ENCODE data around the gene GCK.
A peak's percentile ranks its signal among the peaks of the same experiment; 100 is the strongest.

GCK gene

GRCh38 chr7:44162179-44162578 is 27.1 kb downstream of the GCK start:
- Histone ChIP-seq H3K27me3 (ENCODE audit: insufficient read depth, low read length, poor library complexity) (no peaks in the 10 kb centered on the region), H3K18ac (ENCODE audit: low read length) (no peak overlapping the region), H3K4me3 (ENCODE audit: low read length) (no peak overlapping the region), H2BK120ac (ENCODE audit: low read depth, low read length) (no peak overlapping the region), H3K4ac (ENCODE audit: low read depth, low read length) (no peak overlapping the region), H3K23ac (ENCODE audit: low read length) (no peak overlapping the region), H3K79me1 (ENCODE audit: low read length) (no peaks in the 10 kb centered on the region), H4K5ac (ENCODE audit: low read length) (no peak overlapping the region), H2BK5ac (ENCODE audit: low read length) (no peak overlapping the region), H2BK15ac (replicated peaks; ENCODE audit: low read depth) (no peak overlapping the region), H3K4me2 (ENCODE audit: low read length) (no peak overlapping the region), H2AK5ac (ENCODE audit: low read length) (no peak overlapping the region), H3K56ac (ENCODE audit: low read length) (no peak overlapping the region), H3K27ac (ENCODE audit: low read depth, low read length) (no peak overlapping the region), H3K4me1 (ENCODE audit: control insufficient read depth, low read depth, low read length) (no peaks in the 10 kb centered on the region), H4K8ac (ENCODE audit: low read depth, low read length) (no peak overlapping the region), H3K36me3 (ENCODE audit: control insufficient read depth, insufficient read depth, low read length) (no peaks in the 10 kb centered on the region), H3K9ac (ENCODE audit: low read length) (no peak overlapping the region), H3K79me2 (ENCODE audit: control insufficient read depth, insufficient read depth, low read length) (no peaks in the 10 kb centered on the region)
- WGBS (ENCODE audit: extremely low coverage, insufficient coverage, low lambda C conversion rate): no CpG with 5 or more reads among the region's 4 CpGs
- DNase-seq: no peak

- no CpG with 5 or more reads among the region's 2 CpGs for WGBS (ENCODE audit: extremely low coverage, insufficient coverage, low lambda C conversion rate)
- Histone ChIP-seq H3K4ac (ENCODE audit: low read depth, low read length) (no peak overlapping the region), H3K9ac (ENCODE audit: low read length) (no peak overlapping the region), H3K4me1 (ENCODE audit: control insufficient read depth, low read depth, low read length) (no peaks in the 10 kb centered on the region), H2BK120ac (ENCODE audit: low read depth, low read length) (no peak overlapping the region), H2BK15ac (replicated peaks; ENCODE audit: low read depth) (no peak overlapping the region), H4K8ac (ENCODE audit: low read depth, low read length) (no peak overlapping the region), H3K79me1 (ENCODE audit: low read length) (no peaks in the 10 kb centered on the region), H3K4me3 (ENCODE audit: low read length) (no peak overlapping the region), H3K27me3 (ENCODE audit: insufficient read depth, low read length, poor library complexity) (no peaks in the 10 kb centered on the region), H3K56ac (ENCODE audit: low read length) (no peak overlapping the region), H2BK5ac (ENCODE audit: low read length) (no peak overlapping the region), H2AK5ac (ENCODE audit: low read length) (no peak overlapping the region), H3K18ac (ENCODE audit: low read length) (no peak overlapping the region), H3K79me2 (ENCODE audit: control insufficient read depth, insufficient read depth, low read length) (no peaks in the 10 kb centered on the region), H3K23ac (ENCODE audit: low read length) (no peak overlapping the region), H3K36me3 (ENCODE audit: control insufficient read depth, insufficient read depth, low read length) (no peaks in the 10 kb centered on the region), H4K5ac (ENCODE audit: low read length) (no peak overlapping the region), H3K4me2 (ENCODE audit: low read length) (no peak overlapping the region), H3K27ac (ENCODE audit: low read depth, low read length) (no peak overlapping the region)
- DNase-seq: no peak
Measured at GRCh38 chr7:44161371-44161770, 27.9 kb downstream of the GCK start.

- H4K8ac ChIP-seq (ENCODE audit: low read depth, low read length): no peak overlapping the region
- H3K4me3 ChIP-seq (ENCODE audit: low read length): no peak overlapping the region
- no peak overlapping the region for H2BK120ac ChIP-seq (ENCODE audit: low read depth, low read length)
- no peak overlapping the region for H2BK5ac ChIP-seq (ENCODE audit: low read length)
- H2BK15ac ChIP-seq (replicated peaks; ENCODE audit: low read depth): no peak overlapping the region
- no peak overlapping the region for H4K5ac ChIP-seq (ENCODE audit: low read length)
- H3K79me2 ChIP-seq (ENCODE audit: control insufficient read depth, insufficient read depth, low read length): no peaks in the 10 kb centered on the region
- no peak overlapping the region for H3K23ac ChIP-seq (ENCODE audit: low read length)
- H3K27me3 ChIP-seq (ENCODE audit: insufficient read depth, low read length, poor library complexity): no peaks in the 10 kb centered on the region
- no peaks in the 10 kb centered on the region for H3K36me3 ChIP-seq (ENCODE audit: control insufficient read depth, insufficient read depth, low read length)
- H3K79me1 ChIP-seq (ENCODE audit: low read length): no peaks in the 10 kb centered on the region
- no peak for DNase-seq
- H3K4me2 ChIP-seq (ENCODE audit: low read length): no peak overlapping the region
- no peak overlapping the region for H3K56ac ChIP-seq (ENCODE audit: low read length)
- no peaks in the 10 kb centered on the region for H3K4me1 ChIP-seq (ENCODE audit: control insufficient read depth, low read depth, low read length)
- WGBS (ENCODE audit: extremely low coverage, insufficient coverage, low lambda C conversion rate): no CpG with 5 or more reads among the region's 5 CpGs
- no peak overlapping the region for H3K18ac ChIP-seq (ENCODE audit: low read length)
- no peak overlapping the region for H2AK5ac ChIP-seq (ENCODE audit: low read length)
- no peak overlapping the region for H3K27ac ChIP-seq (ENCODE audit: low read depth, low read length)
- no peak overlapping the region for H3K9ac ChIP-seq (ENCODE audit: low read length)
- no peak overlapping the region for H3K4ac ChIP-seq (ENCODE audit: low read depth, low read length)
Measured at GRCh38 chr7:44159824-44160630, 29.2 kb downstream of the GCK start.

- no peak overlapping the region for H2AK5ac ChIP-seq (ENCODE audit: low read length)
- H3K27me3 ChIP-seq (ENCODE audit: insufficient read depth, low read length, poor library complexity): no peaks in the 10 kb centered on the region
- H3K4me3 ChIP-seq (ENCODE audit: low read length): no peak overlapping the region
- H3K23ac ChIP-seq (ENCODE audit: low read length): no peak overlapping the region
- no peak overlapping the region for H3K4me2 ChIP-seq (ENCODE audit: low read length)
- no peaks in the 10 kb centered on the region for H3K79me2 ChIP-seq (ENCODE audit: control insufficient read depth, insufficient read depth, low read length)
- H2BK5ac ChIP-seq (ENCODE audit: low read length): no peak overlapping the region
- WGBS (ENCODE audit: extremely low coverage, insufficient coverage, low lambda C conversion rate): no CpG with 5 or more reads among the region's 12 CpGs
- H3K36me3 ChIP-seq (ENCODE audit: control insufficient read depth, insufficient read depth, low read length): no peaks in the 10 kb centered on the region
- no peaks in the 10 kb centered on the region for H3K79me1 ChIP-seq (ENCODE audit: low read length)
- no peak overlapping the region for H4K8ac ChIP-seq (ENCODE audit: low read depth, low read length)
- no peak overlapping the region for H3K9ac ChIP-seq (ENCODE audit: low read length)
- H2BK15ac ChIP-seq (replicated peaks; ENCODE audit: low read depth): no peak overlapping the region
- DNase-seq: no peak
- no peaks in the 10 kb centered on the region for H3K4me1 ChIP-seq (ENCODE audit: control insufficient read depth, low read depth, low read length)
- no peak overlapping the region for H3K18ac ChIP-seq (ENCODE audit: low read length)
- H3K56ac ChIP-seq (ENCODE audit: low read length): no peak overlapping the region
- no peak overlapping the region for H3K4ac ChIP-seq (ENCODE audit: low read depth, low read length)
- no peak overlapping the region for H3K27ac ChIP-seq (ENCODE audit: low read depth, low read length)
- H4K5ac ChIP-seq (ENCODE audit: low read length): no peak overlapping the region
- H2BK120ac ChIP-seq (ENCODE audit: low read depth, low read length): no peak overlapping the region
Measured at GRCh38 chr7:44158873-44159631, 30.2 kb downstream of the GCK start.

- DNase-seq: no peak
- no peak overlapping the region for H3K23ac ChIP-seq (ENCODE audit: low read length)
- no peaks in the 10 kb centered on the region for H3K4me1 ChIP-seq (ENCODE audit: control insufficient read depth, low read depth, low read length)
- H3K79me2 ChIP-seq (ENCODE audit: control insufficient read depth, insufficient read depth, low read length): no peaks in the 10 kb centered on the region
- H3K9ac ChIP-seq (ENCODE audit: low read length): no peak overlapping the region
- H4K5ac ChIP-seq (ENCODE audit: low read length): no peak overlapping the region
- WGBS (ENCODE audit: extremely low coverage, insufficient coverage, low lambda C conversion rate): no CpG with 5 or more reads among the region's 10 CpGs
- no peak overlapping the region for H2BK5ac ChIP-seq (ENCODE audit: low read length)
- no peak overlapping the region for H3K18ac ChIP-seq (ENCODE audit: low read length)
- no peak overlapping the region for H3K4me3 ChIP-seq (ENCODE audit: low read length)
- H3K27me3 ChIP-seq (ENCODE audit: insufficient read depth, low read length, poor library complexity): no peaks in the 10 kb centered on the region
- H3K4me2 ChIP-seq (ENCODE audit: low read length): no peak overlapping the region
- H2BK120ac ChIP-seq (ENCODE audit: low read depth, low read length): no peak overlapping the region
- no peak overlapping the region for H2AK5ac ChIP-seq (ENCODE audit: low read length)
- H3K36me3 ChIP-seq (ENCODE audit: control insufficient read depth, insufficient read depth, low read length): no peaks in the 10 kb centered on the region
- no peak overlapping the region for H4K8ac ChIP-seq (ENCODE audit: low read depth, low read length)
- H3K4ac ChIP-seq (ENCODE audit: low read depth, low read length): no peak overlapping the region
- no peaks in the 10 kb centered on the region for H3K79me1 ChIP-seq (ENCODE audit: low read length)
- no peak overlapping the region for H3K27ac ChIP-seq (ENCODE audit: low read depth, low read length)
- H2BK15ac ChIP-seq (replicated peaks; ENCODE audit: low read depth): no peak overlapping the region
- H3K56ac ChIP-seq (ENCODE audit: low read length): peak overlapping the region; percentile 25
Measured at GRCh38 chr7:44158096-44158872, 31.0 kb downstream of the GCK start.

All from mesendoderm (in vitro differentiated cells).